H1 (cell line): ENCODE data around the gene ZBTB20.

Experiments
- RNF2 ChIP-seq: fragments of 200-900, 300-1000 bp; sonication (generic); IDR thresholded peaks from 2 replicates; pipeline ENCODE4 v1.7.1; 2016; ENCODE audit warnings: borderline replicate concordance, low read depth, mild to moderate bottlenecking, antibody characterized with exemption, low read length; ENCODE audit not compliant: poor library complexity, severe bottlenecking; ENCODE audit errors: missing control alignments
- ZNF274 ChIP-seq: IDR thresholded peaks from 2 replicates; pipeline ENCODE4 v1.7.0; 2012; ENCODE audit warnings: low read length, borderline replicate concordance; ENCODE audit errors: extremely low read depth
- TF ChIP-seq, protein P1 (sequence below), 3 experiments: IDR thresholded peaks; 1 replicate in 2 of 3; 2 replicates in 1 of 3; pipeline versions ENCODE4 v1.5.1 to v1.6.1; 2011; ENCODE audit warnings: low read length in 3 of 3, mild to moderate bottlenecking in 3 of 3, inconsistent platforms in 2 of 3, low read depth in 1 of 3, moderate library complexity in 1 of 3; ENCODE audit not compliant: insufficient read depth in 1 of 3; ENCODE audit errors: control extremely low read depth in 1 of 3

DNA sequence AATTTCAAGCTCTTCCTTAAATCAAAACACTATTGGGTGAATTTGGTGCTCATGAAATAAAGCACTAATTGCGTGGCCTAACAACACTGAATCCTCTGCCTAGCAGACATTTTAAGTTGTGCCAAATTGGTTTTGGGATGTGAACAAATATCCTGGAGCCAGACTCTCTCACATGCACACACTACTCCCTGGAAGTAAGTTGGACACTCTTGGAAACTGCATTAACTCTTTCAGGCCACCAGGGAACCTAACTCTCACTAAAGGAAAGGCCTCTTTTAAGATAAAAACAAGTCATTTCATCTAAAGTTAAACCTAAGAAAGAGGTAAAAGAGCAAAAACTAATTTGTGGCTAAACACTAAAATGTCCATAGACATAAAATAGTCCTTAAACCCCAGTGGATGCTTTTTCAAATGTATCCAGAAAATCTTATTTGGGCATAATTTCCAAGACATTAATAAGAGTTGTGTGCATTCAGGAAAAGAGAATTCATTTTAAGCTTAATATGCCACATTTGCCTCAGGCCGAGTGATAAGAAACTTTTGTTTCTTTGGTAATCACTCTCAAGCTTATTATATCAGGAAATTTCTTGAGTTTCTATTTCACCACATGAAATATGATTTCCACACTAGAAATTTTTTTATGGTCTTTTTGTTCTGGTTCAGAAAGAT, 61.8 kb downstream of the ZBTB20 start:
- TF ChIP-seq, protein P1, sequence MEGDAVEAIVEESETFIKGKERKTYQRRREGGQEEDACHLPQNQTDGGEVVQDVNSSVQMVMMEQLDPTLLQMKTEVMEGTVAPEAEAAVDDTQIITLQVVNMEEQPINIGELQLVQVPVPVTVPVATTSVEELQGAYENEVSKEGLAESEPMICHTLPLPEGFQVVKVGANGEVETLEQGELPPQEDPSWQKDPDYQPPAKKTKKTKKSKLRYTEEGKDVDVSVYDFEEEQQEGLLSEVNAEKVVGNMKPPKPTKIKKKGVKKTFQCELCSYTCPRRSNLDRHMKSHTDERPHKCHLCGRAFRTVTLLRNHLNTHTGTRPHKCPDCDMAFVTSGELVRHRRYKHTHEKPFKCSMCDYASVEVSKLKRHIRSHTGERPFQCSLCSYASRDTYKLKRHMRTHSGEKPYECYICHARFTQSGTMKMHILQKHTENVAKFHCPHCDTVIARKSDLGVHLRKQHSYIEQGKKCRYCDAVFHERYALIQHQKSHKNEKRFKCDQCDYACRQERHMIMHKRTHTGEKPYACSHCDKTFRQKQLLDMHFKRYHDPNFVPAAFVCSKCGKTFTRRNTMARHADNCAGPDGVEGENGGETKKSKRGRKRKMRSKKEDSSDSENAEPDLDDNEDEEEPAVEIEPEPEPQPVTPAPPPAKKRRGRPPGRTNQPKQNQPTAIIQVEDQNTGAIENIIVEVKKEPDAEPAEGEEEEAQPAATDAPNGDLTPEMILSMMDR (IDR thresholded peaks at IDR 0.05; ENCODE audit: control extremely low read depth in 1 of 3, insufficient read depth in 1 of 3, low read depth in 1 of 3, low read length in 3 of 3), result peak in 2 of 3 experiments; percentile 24 to 44; a peak in 2 of 4 replicates
- TF ChIP-seq ZNF274 (no peak), RNF2 (no peak)
